Measurements from ENCODE around the gene ZNF143.

- TF ChIP-seq CTCF (conservative IDR thresholded peaks at IDR 0.05; ENCODE audit: low read length) = no peak
- TF ChIP-seq EZH2phosphoT487 (IDR thresholded peaks at IDR 0.05; ENCODE audit: borderline replicate concordance) = no peak
Observed at GRCh38 chr11:9529334-9529650, 68.5 kb downstream of the ZNF143 start.
